ENCODE results near the gene PLBD2. TPM values are rescaled to one million over a fixed set of nuclear protein-coding genes. Genes with fewer than 3 reads are reported as not detected.
A peak's percentile ranks its signal among the peaks of the same experiment; 100 is the strongest.

The PLBD2 gene
- total RNA-seq, 1 donor from 2014 or later, result 23.3 TPM

DNA sequence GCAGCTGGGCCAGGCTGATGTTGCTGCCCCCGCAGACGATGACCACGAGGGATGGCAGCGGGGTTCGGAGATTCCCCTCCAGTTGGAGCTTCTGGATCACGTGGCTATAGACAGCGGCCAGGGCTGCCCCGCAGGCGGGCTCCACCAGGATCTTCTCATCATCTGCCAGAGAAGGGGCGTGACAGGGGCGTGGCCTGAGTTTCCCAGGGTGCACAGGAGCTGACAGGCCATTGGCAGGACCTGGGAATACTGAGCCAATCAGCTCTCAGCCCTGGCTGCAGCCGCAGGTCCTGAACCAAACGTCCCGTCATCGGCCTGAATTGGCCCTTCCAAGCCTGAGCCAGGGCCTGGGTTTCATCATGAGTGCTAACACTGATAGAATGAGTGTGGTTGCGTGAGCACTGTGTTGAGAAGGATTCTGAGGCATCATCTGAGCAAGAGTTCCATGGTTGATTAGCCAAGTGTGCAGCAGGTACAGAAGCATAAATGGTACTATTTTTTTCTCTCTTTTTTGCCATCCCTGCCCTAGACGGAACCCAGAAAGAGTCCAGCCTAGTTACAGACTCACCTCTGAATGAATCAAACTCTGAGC is 34.7 kb downstream of the PLBD2 start:
- DNase-seq (ENCODE audit: low spot score) (peak; percentile 91), ATAC-seq (peak; percentile 50)

DNA sequence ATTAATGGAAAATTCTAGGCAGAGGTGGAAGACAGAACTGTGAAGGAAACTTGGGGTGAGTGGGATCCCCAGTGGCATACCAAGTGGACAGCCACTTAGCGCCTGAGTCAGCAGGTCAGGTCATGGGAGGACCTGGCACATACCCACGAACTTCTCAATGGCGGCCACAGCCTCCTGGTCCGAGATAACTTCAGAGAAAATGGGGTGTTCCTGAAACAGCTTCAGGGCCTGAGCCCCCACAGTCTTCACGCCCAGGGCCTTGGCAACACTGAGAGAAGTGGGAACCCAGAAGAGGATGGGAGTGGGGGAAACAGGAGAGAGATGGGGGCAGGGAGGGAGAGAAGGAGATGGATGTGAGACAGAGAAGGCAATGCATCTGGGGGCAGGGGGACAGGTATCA is 35.4 kb downstream of the PLBD2 start:
- peak; percentile 0 for ATAC-seq
- no peak for DNase-seq (ENCODE audit: low spot score)

DNA sequence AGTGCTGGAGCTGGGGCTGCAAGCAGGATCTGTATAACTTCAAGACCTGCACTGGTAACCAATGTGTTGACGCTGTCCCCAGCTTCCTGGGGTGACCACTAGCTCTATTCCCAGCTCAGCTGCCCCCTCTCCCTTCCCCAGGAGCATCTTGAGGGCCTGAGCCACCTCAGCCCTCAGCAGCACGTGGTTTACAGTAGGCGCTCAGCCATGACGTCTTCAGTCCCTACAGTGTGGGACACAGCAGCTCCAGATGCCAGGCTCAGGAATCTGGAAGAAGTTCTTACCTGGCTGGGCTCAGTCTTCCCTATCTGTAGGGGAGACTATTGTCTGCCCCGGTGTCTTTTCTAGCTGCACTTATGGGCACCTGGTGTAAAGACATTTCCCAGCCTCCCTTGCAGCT is 36.7 kb downstream of the PLBD2 start:
- ATAC-seq, result no peak
- no peak for DNase-seq (ENCODE audit: low spot score)

DNA sequence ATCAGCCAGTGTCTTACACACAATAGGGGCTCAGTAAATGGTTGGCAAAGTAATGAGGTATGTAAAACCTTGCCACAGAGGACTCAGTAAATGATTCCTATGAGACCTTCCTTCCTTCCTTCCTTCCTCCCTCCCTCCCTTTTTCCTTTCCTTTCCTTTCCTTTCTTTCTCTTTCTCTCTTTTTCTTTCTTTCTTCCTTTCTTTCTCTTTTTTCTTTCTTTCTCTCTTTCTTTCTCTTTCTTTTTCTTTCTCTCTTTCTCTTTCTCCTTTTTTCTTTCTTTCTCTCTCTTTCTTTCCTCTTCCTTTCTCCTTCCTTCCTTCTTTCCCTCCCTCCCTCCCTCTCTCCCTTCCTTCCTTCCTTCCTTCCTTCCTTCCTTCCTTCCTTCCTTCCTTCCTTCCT is 37.8 kb downstream of the PLBD2 start:
- ATAC-seq (no peak), DNase-seq (ENCODE audit: low spot score) (no peak)

DNA sequence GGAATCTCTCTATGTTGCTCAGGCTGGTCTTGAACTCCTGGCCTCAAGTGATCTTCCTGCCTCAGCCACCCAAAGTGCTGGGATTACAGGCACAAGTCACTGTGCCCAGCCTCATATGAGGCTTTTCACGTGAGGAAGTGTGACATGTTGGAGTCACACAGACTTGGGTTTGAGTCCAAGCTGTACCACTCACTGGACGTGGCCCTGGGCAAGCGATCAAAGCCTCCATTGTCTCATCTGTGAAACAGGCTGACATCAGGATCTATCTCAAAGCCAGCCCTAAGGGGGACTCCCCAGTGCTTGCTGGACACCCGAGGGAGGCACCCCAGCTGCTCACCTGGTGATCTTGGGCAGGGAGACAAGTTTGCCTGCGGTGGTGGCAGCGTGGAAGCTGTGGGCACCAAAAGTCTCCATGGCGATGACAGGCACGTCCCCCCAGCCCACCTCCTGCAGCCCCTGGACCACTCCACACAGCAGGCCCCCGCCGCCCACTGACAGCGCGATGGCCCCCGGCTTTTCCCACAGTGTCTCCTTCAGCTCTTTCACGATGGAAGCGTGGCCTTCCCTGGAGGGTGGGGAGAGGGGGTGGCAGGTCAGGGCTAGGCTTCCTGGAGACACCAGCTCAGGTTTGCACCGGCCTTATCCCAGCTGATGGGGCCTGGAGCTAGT is 38.6 kb downstream of the PLBD2 start:
- DNase-seq (ENCODE audit: low spot score) (no peak), ATAC-seq (peak; percentile 1)

DNA sequence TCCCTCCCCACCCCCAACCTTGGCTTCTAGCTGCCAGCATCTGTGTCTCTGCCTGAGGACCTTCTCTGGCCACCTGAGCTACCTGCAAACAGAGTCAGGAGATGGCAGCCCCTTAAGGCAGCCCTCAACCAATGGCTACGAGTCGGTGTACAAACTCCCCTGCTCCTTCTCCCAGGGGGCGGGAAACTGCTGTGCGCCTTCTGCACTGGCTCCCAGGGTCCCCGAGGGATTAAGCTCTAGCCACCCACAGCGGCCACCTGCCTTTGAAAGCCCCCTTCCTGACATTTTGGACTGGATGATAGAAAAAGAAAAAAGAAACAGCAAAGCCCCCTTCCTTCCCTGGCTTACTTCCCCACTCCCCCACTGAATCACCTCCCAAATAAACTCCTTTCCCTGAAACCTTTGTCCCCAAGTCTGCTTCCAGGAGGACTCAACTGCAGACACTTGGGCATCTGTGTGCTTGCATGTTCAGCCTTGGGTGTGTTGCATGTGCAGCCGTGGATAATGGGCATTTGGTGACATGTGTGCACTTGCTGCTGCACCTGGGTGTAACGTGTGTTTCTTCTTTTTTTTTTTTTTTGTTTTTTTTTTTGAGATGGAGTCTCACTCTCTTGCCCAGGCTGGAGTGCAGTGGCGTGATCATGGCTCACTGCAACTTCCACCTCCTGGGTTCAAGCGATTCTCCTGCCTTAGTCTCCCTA is 39.3 kb downstream of the PLBD2 start:
- DNase-seq (ENCODE audit: low spot score) (peak; percentile 67), ATAC-seq (peak; percentile 1)

DNA sequence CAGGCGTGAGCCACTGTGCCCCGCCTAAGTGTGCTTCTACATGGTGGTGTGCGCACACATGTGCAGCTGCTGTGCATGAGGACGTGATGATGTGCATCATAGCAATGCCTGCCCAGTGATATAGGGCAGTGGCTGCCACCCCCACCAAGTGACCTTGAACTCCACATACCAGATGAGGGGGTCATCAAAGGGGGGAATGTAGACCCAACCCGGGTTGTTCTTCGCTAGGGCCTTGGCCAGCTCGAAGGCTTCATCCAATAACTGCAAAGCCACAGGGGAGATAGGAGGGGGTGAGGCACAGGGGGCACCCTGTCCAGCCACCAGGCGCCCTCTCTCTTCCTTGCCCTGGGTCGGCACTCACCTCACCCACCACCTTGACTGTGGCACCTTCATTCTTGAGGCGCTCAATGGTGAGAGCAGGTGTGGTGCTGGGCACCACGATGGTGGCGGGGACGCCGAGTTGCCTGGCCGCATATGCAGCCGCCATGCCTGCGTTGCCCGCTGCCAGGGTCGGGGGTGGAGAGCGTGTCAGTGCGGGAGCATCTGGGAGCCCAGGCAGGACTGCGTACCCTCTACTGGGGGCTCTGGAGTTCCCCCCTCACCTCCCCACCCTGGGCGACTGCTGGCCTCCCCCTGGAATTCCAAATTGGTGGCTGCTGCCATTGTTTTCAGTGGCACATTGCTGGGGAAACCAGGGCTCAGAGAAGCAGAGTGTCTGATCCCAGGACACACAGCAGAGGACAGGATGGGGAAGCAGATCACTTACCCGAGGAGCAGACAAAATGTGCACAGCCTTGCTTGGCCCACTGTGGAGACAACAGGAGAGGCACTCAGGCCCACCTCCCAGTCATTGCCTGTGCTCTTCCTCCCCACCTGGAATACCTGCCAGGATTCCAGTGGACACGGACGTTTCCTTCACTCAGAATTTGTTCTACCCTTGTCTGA is 40.2 kb downstream of the PLBD2 start:
- ATAC-seq (peak; percentile 15), DNase-seq (ENCODE audit: low spot score) (peak; percentile 71)

DNA sequence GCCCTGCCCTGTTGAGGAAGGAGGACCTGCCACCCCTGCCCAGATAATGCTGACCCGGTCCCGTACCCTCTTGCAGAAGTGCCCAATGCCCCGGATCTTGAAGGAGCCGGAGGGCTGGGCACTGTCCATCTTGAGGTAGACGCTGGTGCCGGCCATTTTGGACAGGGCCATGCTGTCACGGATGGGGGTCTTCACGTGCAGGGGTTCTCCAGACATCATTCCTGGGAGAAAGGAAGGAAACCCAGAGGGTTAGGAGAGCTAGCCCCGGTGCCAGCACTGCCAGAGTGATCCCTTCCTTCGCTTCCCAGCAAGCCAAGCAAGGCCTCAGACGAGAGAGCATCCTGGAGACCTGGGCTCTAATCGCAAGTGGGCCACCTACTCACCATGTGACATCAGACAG is 41.1 kb downstream of the PLBD2 start:
- ATAC-seq (peak; percentile 4), DNase-seq (ENCODE audit: low spot score) (peak; percentile 70)

DNA sequence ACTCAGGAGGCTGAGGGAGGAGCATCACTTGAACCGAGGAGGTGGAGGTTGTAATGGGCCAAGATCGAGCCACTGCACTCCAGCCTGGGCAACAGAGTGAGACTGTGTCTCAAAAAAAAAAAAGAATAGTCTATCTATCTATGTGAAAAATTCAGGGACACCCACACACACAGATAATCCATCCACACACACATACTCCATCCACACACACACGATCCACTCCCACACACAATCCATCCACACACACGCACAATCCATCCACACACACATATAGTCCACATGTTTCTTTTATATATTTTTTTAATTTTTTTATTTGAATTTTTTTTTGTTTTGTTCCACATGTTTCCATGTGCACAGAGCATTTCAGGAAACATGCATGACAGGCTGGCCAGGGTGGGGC is 42.0 kb downstream of the PLBD2 start:
- DNase-seq (ENCODE audit: low spot score) (no peak), ATAC-seq (no peak)

DNA sequence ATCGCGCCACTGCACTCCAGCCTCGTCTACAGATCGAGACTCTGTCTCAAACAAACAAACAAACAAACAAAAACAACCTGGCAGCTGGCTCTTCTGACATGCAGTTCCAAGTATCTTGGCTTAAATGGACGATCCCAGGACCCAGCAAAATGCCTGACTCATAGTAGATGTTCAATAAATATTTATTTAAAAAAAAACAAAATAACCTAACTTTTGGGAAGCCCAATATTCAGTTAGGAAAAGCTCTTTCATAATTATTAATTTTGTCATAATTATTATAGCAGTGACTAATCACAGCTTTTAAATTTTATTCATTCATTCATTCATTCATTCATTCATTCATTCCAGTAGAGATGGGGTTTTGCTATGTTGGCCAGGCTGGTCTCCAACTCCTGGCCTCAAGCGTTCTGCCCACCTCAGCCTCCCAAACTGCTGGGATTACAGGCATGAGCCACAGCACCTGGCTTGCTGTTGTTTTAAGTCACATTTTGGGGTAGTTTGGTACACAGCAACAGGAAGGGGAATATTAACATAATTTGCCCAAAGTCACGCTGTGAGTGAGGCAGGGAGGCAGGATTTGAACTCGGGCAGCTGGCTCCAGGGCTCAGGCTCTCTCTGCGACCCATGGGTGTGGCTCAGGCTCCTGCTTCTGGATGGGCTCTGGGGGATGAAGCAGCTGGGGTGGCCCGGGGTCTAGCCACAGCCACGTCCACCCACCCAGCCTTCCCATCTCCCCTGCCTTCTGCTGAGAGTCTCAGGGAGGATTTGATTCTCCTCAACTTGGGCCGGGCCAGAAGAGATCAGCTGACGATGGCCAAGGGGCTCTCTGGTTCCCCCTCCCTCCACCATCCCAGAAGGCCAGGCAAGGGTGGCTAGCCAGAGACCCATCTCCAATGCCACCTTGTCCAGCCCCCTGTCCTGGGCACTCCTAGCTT is 42.9 kb downstream of the PLBD2 start:
- no peak for DNase-seq (ENCODE audit: low spot score)
- ATAC-seq, result no peak

DNA sequence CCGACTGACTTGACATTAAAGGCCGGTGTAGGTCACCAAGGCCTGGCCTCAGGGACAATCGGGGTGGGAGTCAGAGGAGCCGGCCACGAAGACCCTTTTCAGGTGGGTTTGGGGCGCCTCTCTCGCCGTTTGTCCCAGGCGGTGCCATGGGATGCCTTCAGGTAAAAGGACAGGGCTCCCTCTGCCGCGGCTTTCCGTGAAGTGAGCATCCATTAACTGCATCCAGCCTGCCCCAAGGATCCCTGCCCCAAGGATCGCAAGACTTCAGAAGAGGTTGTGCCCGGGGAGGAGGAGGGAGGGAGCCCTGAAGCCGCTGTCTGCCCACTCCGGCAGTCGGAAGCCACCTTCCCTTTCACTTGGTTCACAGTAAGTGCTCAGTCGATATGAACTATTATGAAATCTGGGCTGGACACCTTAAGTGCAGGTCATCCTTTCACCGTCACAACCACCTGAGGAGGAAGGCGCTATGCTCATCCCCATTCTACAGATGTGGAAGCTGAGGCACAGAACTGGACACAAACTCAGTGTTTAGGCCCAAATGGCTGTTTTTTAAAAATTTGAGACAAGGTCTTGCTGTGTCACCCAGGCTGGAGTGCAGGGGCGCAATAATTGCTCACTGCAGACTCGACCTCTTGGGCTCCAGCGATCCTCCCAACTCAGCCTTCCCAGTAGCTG is 44.3 kb downstream of the PLBD2 start:
- DNase-seq (ENCODE audit: low spot score), result no peak
- no peak for ATAC-seq

DNA sequence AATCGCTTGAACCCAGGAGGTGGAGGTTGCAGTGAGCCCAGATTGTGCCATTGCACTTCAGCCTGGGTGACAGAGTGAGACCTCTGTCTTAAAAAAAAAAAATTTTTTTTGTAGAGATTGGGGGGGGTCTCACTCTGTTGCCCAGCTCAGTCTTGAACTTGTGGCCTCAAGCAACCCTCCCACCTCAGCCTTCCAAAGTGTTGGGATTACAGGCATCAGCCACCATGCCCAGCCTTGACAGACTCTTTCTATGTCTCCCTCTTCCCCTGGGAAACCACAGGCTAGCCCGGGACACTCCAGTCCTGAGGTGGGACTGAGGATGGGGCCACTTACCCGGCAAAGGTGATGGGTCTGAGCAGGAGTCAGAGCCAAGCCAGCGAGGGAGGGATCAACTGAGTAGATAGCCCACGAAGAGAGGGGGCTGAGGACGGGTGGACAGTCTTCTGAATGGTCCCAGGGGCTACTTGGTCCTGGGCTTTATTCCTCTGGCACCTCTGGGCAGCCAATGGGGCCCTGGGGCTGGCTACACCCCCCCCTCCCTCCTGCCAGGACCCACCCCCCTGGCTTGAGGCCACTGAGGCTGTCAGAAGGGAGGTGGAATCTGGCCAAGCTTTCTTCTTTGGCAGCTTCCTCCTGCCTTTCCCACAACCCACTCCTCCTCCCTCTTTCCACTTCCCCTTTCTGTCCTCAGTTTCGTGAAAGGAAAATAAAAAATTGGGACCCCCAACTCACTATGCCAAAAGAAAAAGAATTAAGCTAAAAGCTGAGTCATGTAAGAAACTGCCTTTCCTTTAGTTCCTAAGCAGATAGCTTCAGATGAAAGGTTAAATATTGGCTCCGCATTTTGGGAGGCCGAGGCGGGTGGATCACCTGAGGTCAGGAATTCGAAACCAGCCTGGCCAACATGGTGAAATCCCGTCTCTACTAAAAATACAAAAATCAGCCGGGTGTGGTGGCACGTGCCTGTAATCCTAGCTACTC is 45.3 kb downstream of the PLBD2 start, which contains the start of gene SDS:
Gene SDS (minus strand): TSS at position 453 of the 981 bp plus-strand sequence. CDS start 4,179 bp downstream, outside the sequence.
- ATAC-seq, result peak; percentile 65
- peak; percentile 95 for DNase-seq (ENCODE audit: low spot score)

DNA sequence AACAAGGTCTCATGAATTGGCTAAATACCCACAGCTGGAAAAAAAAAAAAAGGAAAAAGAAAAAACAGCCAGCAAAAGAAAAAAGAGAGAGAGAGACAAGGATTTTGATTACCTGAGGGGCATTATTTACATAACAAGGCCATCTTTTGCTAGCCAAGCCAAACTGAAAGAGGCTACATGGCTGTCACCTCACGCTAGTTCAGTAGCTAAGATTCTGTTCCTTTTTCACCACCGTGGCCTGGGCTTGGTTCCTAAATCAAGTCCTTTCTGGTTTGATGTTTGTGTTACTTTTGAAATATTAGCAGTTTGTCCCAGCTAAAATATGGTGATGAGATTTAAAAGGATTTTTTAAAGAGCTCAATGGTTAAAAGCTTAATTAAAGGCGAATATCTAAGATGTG is 47.3 kb downstream of the PLBD2 start:
- no peak for DNase-seq (ENCODE audit: low spot score)
- no peak for ATAC-seq

DNA sequence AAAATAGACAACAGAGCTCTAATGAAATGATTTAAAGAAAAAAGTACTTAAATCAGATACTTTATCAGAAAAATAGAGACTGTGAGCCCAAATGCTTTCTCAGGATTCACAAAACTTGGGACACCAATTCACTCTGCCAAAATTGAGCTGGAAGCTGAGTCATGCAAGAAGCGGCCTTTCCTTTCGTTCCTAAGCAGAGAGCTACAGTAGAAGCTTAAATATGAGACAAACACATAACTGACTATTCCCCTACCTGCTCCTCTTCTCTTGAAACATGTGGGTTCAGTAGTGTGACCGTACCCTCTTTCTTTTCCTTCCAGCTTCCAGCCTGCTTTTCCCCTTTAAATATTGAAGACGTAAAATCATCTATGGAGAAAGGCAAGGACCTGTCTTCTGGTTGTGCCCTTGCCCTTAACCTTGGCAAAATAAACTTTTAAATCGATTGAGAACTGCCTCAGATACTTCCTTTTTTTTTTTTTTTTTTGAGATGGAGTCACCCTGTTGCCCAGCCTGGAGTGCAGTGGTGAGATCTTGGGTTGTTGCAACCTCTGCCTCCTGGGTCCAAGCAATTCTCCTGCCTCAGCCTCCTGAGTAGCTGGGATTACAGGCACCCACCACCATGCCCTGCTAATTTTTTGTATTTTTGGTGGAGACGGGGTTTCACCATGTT is 49.7 kb downstream of the PLBD2 start:
- no peak for DNase-seq (ENCODE audit: low spot score)
- ATAC-seq, result no peak

DNA sequence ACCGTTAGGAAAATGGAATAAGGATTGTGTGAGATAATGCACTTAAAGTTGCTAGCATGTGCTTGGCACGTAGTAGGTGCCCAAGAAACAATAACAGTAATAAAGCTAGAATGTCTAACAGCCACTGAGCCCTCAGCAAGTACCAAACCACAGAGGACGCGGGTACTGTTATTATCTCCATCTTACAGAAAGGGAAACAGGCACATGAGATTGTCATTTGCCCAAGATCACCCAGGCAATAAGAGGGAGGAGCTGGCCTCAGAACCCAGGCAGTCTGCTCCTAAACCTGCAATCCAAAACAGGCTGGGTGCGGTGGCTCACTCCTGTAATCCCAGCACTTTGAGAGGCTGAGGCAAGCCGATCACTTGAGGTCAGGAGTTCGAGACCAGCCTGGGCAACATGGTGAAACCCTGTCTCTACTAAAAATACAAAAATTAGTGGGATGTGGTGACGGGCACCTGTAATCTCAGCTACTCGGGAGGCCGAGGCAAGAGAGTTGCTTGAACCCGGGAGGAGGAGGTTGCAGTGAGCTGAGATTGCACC is 50.4 kb downstream of the PLBD2 start:
- ATAC-seq (no peak), DNase-seq (ENCODE audit: low spot score) (no peak)

DNA sequence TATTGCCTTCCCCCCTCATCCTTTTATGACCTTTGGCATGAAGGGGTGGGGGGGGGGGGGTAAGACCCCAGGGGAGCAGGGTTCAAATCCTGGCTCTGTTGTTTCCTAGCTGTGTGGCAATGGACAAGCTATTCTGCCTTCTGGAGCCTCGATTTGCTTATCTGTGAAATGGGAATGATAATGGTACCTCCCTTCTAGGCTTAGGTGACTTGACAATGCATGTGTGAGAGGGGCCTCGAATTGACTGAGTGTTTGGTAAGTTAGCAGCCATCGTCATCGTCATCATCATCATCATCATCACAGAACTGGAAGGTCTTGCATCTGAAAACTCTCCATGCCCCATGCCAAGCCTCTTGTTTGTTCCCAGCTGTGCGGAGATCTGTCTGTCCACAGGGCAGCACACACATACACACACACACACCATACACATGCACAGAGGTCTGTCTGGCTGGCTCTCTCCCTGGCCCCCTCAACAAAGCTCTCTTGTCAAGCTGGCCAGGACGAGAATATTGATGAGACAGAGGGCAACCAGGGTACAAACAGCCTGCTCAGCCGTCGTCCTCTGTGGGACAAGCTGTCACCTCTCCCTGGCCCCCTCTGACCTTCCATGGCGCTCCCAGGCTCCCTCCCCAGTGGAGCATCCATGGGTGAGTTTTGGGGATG is 51.2 kb downstream of the PLBD2 start:
- DNase-seq (ENCODE audit: low spot score) (peak; percentile 71), ATAC-seq (peak; percentile 47)

DNA sequence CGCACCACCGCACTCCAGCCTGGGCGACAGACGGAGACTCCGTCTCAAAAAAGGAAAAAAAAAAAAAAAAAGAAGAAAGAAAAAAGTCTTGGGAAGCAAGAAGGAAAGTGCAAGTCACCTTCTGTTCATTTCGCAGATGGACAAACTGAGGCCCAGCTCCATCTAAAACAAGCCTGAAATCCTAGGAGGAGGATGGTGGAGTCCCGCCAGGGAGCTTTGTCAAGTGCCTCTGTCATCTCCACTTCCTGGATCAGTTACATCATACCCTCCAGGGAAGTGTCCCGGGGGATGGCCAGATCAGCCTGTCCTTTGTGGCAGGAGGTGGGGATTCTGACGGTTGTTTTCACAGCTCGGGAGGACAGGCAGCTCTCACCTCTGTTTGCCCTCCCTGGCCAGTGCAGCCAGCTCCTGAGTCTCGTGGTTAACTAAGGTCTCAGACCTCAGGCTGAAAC is 55.1 kb downstream of the PLBD2 start:
- DNase-seq (ENCODE audit: low spot score) (peak; percentile 94), ATAC-seq (peak; percentile 54)
